GM10266 (cell line): ENCODE measurements around the gene STK25.
"Not testable (repeated sequence)": the region's sequence is repeated elsewhere in the genome, so short reads cannot be mapped to it uniquely, and the experiment has no call there.

Experiments used
- DNase-seq: peaks from one replicate; pipeline ENCODE4 v3.0.0; 2012; ENCODE audit errors: extremely low spot score
- TF ChIP-seq, protein P1 (sequence below): IDR thresholded peaks from 2 replicates; pipeline ENCODE4 v1.5.1; 2012; ENCODE audit warnings: mild to moderate bottlenecking, low read depth; ENCODE audit not compliant: control insufficient read depth, insufficient read depth; ENCODE audit errors: missing control alignments

Gene STK25

DNA sequence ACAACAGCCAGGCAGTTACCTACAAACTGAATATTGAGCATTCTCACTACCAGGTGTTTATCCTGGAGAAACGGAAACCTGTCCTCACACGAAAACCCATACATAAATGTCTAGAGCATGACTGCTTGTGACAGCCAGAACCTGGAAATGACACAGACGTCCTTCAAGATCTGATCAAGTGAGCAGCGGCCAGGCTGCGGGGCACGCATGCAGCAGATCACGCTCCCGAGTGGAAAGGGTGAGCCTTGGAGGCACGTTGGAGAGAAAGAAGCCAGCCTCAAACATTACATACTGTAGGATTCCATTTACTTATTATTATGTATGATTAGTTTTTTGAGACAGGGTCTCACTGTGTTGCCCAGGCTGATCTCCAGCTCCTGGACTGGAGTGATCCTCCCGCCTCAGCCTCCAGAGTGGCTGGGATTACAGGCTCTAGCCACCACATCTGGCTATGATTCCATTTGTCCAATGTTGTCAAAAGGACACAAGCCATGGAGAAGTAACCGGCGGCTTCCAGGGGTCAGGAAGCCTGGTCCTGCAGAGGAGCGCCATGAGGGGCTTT, 22.9 kb upstream of the STK25 start:
- TF ChIP-seq, protein P1, sequence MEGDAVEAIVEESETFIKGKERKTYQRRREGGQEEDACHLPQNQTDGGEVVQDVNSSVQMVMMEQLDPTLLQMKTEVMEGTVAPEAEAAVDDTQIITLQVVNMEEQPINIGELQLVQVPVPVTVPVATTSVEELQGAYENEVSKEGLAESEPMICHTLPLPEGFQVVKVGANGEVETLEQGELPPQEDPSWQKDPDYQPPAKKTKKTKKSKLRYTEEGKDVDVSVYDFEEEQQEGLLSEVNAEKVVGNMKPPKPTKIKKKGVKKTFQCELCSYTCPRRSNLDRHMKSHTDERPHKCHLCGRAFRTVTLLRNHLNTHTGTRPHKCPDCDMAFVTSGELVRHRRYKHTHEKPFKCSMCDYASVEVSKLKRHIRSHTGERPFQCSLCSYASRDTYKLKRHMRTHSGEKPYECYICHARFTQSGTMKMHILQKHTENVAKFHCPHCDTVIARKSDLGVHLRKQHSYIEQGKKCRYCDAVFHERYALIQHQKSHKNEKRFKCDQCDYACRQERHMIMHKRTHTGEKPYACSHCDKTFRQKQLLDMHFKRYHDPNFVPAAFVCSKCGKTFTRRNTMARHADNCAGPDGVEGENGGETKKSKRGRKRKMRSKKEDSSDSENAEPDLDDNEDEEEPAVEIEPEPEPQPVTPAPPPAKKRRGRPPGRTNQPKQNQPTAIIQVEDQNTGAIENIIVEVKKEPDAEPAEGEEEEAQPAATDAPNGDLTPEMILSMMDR, result no peak
- no peak for DNase-seq

- DNase-seq, result no peak
- TF ChIP-seq, protein P1, result no peak
Measured at GRCh38 chr2:241530571-241530970, 22.2 kb upstream of the STK25 start.

- DNase-seq, result not testable (repeated sequence)
Measured at GRCh38 chr2:241525818-241526780, 17.7 kb upstream of the STK25 start.

DNA sequence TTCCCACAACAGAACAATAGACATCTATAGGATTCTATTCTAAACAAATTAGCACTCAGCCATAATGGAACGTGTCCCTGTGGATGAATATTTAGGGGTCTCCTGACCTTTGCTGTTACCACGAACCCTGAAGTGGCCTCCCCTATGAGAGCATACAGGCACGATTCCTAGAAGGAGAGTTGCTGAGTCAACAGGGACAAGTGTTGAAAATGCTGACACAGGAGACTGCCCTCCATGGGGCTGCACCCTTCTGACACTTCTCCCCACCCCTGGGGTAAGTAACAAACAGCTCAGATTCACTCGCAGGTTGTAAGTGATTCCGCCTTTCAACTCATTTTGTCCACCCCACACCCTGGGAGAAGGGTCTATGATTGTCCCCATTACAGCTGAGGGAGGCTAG, 14.1 kb upstream of the STK25 start:
- DNase-seq, result no peak
- TF ChIP-seq, protein P1, result no peak

- DNase-seq, result no peak
- TF ChIP-seq, protein P1, result no peak
Measured at GRCh38 chr2:241519669-241520068, 11.3 kb upstream of the STK25 start.

GRCh38 chr2:241517297-241517696, 8.9 kb upstream of the STK25 start:
- no peak for DNase-seq
- TF ChIP-seq, protein P1, result no peak

- DNase-seq, result no peak
Measured at GRCh38 chr2:241516520-241516965, 8.2 kb upstream of the STK25 start.

More at GRCh38 chr2:241516520-241516965, 8.2 kb upstream of the STK25 start:
- TF ChIP-seq, protein P1, result no peak
